ENCODE measurements around the gene PPARD. TPM values are rescaled to one million over a fixed set of nuclear protein-coding genes. Genes with fewer than 3 reads are reported as not detected.

The PPARD gene
- total and polyA plus RNA-seq, 2 of the 13 experiments (the other 11 are each of a cell fraction or from before 2014, with no cell fraction given): 6.1 to 13.3 TPM

DNA sequence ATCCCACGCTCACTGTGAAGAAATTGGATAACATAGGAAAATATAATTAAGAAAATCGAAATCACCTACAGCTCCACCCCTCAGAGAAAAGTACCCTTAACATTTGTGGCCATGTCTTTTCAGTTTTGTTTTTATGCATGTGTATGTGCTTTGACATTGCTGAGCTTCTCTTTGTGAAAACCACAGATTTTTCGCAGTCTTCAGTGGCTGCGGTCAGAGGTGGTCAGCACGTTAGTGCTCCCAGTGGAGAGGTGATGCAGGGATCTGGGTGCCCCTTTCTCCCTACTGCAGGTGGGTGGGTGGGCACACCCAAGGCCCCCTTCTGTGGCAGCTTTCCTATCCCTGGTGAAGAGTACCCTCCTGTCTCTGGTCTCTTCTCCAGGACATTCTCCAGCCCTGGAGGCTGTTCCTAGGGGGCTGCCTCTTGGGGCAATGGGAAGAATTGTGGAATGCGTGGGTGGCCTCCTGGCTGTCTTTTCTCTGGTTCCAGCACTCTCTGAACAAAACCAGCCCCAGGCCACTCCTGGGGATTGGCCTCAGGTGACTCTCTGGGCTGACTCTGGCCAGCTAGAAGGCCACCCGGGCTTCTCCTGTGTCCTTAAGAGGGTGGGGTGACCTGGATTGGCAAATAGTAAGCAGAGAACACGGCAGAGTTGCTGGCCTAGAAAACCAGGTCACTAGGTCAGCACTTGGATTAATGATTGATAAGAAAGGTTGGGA lies 59.9 kb downstream of the PPARD start (continued):
- TF ChIP-seq, protein P1, sequence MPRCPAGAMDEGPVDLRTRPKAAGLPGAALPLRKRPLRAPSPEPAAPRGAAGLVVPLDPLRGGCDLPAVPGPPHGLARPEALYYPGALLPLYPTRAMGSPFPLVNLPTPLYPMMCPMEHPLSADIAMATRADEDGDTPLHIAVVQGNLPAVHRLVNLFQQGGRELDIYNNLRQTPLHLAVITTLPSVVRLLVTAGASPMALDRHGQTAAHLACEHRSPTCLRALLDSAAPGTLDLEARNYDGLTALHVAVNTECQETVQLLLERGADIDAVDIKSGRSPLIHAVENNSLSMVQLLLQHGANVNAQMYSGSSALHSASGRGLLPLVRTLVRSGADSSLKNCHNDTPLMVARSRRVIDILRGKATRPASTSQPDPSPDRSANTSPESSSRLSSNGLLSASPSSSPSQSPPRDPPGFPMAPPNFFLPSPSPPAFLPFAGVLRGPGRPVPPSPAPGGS (CRISPR knock-in tag; IDR thresholded peaks at IDR 0.05): no peak
- TF ChIP-seq KDM3A (CRISPR knock-in tag; IDR thresholded peaks at IDR 0.05; ENCODE audit: low read depth): no peak
- no peak for TF ChIP-seq RBAK (CRISPR knock-in tag; IDR thresholded peaks at IDR 0.05)
- TF ChIP-seq ZNF468 (CRISPR knock-in tag; IDR thresholded peaks at IDR 0.05): no peak
- TF ChIP-seq U2AF1 (optimal IDR thresholded peaks at IDR 0.05; ENCODE audit: low read depth, low read length): no peak
- TF ChIP-seq RARG (CRISPR knock-in tag; IDR thresholded peaks at IDR 0.05; ENCODE audit: low read depth): no peak
- no peak for TF ChIP-seq CHCHD3 (CRISPR knock-in tag; IDR thresholded peaks at IDR 0.05)
- no peak for TF ChIP-seq ARNT (IDR thresholded peaks at IDR 0.05)
- TF ChIP-seq SRSF1 (optimal IDR thresholded peaks at IDR 0.05; ENCODE audit: low read depth, low read length): no peak
- TF ChIP-seq ZNF558 (CRISPR knock-in tag; IDR thresholded peaks at IDR 0.05; ENCODE audit: borderline replicate concordance): no peak
- TF ChIP-seq NONO (IDR thresholded peaks at IDR 0.05): no peak
- TF ChIP-seq NONO (CRISPR knock-in tag; conservative IDR thresholded peaks at IDR 0.05): 0 out of 2 replicates have a peak, but pooled peaks have one; percentile 22
- TF ChIP-seq SRF (IDR thresholded peaks at IDR 0.05; ENCODE audit: low read depth, low read length): no peak
- no peak for TF ChIP-seq POLR2AphosphoS2 (IDR thresholded peaks at IDR 0.05; ENCODE audit: low read depth, low read length)
- TF ChIP-seq ZNF441 (CRISPR knock-in tag; IDR thresholded peaks at IDR 0.05; ENCODE audit: borderline replicate concordance): 0 out of 2 replicates have a peak, but pooled peaks have one; percentile 32
- no peak for TF ChIP-seq JARID2 (CRISPR knock-in tag; IDR thresholded peaks at IDR 0.05; ENCODE audit: insufficient replicate concordance)
- no peak for TF ChIP-seq ZNF10 (CRISPR knock-in tag; IDR thresholded peaks at IDR 0.05; ENCODE audit: borderline replicate concordance, low read depth)
- TF ChIP-seq SMARCE1 (IDR thresholded peaks at IDR 0.05; ENCODE audit: borderline replicate concordance): no peak
- TF ChIP-seq ATRX (CRISPR knock-in tag; IDR thresholded peaks at IDR 0.05; ENCODE audit: borderline replicate concordance): no peak
- no peak for TF ChIP-seq ARHGAP35 (CRISPR knock-in tag; IDR thresholded peaks at IDR 0.05; ENCODE audit: borderline replicate concordance)
- TF ChIP-seq SALL2 (CRISPR knock-in tag; IDR thresholded peaks at IDR 0.05): no peak
- no peak for TF ChIP-seq SP140L (CRISPR knock-in tag; IDR thresholded peaks at IDR 0.05; ENCODE audit: borderline replicate concordance)
- TF ChIP-seq, protein P2, sequence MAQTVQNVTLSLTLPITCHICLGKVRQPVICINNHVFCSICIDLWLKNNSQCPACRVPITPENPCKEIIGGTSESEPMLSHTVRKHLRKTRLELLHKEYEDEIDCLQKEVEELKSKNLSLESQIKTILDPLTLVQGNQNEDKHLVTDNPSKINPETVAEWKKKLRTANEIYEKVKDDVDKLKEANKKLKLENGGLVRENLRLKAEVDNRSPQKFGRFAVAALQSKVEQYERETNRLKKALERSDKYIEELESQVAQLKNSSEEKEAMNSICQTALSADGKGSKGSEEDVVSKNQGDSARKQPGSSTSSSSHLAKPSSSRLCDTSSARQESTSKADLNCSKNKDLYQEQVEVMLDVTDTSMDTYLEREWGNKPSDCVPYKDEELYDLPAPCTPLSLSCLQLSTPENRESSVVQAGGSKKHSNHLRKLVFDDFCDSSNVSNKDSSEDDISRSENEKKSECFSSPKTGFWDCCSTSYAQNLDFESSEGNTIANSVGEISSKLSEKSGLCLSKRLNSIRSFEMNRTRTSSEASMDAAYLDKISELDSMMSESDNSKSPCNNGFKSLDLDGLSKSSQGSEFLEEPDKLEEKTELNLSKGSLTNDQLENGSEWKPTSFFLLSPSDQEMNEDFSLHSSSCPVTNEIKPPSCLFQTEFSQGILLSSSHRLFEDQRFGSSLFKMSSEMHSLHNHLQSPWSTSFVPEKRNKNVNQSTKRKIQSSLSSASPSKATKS (CRISPR knock-in tag; IDR thresholded peaks at IDR 0.05): no peak

Measured in HepG2 (cell line).